Muscle of back (tissue), 13 donors: ENCODE data around the gene CEP135. TPM values are rescaled to one million over a fixed set of nuclear protein-coding genes. Genes with fewer than 3 reads are reported as not detected.
A peak's percentile ranks its signal among the peaks of the same experiment; 100 is the strongest.
"Not testable (repeated sequence)": the region's sequence is repeated elsewhere in the genome, so short reads cannot be mapped to it uniquely, and the experiment has no call there.

Source experiments
- DNase-seq, 3 donors: peaks; one replicate each; pipeline versions ENCODE4 v3.0.0 to v3.0.0-alpha.2; 2013
- long read RNA-seq, 9 donors: transcript quantifications; one replicate each; lab custom pipeline, GENCODE V29; 2026
- polyA plus RNA-seq, 10 donors: library from polyadenylated mRNA; unstranded; fragments of 120-200 nt; gene quantifications; one replicate each; pipeline ENCODE4 v1.2.1, GENCODE V29; 2013; ENCODE audit not compliant: insufficient read length in 10 of 10

Gene CEP135, protein sequence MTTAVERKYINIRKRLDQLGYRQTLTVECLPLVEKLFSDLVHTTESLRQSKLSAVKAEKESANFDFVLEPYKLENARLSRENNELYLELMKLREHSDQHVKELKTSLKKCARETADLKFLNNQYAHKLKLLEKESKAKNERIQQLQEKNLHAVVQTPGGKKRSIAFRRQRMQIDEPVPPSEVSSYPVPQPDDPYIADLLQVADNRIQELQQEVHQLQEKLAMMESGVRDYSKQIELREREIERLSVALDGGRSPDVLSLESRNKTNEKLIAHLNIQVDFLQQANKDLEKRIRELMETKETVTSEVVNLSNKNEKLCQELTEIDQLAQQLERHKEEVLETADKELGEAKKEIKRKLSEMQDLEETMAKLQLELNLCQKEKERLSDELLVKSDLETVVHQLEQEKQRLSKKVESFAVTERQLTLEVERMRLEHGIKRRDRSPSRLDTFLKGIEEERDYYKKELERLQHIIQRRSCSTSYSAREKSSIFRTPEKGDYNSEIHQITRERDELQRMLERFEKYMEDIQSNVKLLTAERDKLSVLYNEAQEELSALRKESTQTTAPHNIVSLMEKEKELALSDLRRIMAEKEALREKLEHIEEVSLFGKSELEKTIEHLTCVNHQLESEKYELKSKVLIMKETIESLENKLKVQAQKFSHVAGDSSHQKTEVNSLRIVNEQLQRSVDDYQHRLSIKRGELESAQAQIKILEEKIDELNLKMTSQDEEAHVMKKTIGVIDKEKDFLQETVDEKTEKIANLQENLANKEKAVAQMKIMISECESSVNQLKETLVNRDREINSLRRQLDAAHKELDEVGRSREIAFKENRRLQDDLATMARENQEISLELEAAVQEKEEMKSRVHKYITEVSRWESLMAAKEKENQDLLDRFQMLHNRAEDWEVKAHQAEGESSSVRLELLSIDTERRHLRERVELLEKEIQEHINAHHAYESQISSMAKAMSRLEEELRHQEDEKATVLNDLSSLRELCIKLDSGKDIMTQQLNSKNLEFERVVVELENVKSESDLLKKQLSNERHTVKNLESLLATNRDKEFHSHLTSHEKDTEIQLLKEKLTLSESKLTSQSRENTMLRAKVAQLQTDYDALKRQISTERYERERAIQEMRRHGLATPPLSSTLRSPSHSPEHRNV
- polyA plus RNA-seq = 1 to 10 TPM; 4.0 to 8.9 (median 6.5) TPM
- long read RNA-seq, donor 1 = 0 reads
- long read RNA-seq, donor 2 = 0 reads
- long read RNA-seq, donor 3 = 0 reads
- long read RNA-seq, donor 4 = 0 reads
- long read RNA-seq, donor 5, partial matches to known transcripts = 0 of 1 reads
- long read RNA-seq, donor 5, other reads (novel, unspliced or antisense) = 0 of 1 reads
- long read RNA-seq, donor 6 = 0 reads
- long read RNA-seq, donor 7 = 0 reads
- long read RNA-seq, donor 8 = 0 reads
- long read RNA-seq, donor 9 = 0 reads

DNA sequence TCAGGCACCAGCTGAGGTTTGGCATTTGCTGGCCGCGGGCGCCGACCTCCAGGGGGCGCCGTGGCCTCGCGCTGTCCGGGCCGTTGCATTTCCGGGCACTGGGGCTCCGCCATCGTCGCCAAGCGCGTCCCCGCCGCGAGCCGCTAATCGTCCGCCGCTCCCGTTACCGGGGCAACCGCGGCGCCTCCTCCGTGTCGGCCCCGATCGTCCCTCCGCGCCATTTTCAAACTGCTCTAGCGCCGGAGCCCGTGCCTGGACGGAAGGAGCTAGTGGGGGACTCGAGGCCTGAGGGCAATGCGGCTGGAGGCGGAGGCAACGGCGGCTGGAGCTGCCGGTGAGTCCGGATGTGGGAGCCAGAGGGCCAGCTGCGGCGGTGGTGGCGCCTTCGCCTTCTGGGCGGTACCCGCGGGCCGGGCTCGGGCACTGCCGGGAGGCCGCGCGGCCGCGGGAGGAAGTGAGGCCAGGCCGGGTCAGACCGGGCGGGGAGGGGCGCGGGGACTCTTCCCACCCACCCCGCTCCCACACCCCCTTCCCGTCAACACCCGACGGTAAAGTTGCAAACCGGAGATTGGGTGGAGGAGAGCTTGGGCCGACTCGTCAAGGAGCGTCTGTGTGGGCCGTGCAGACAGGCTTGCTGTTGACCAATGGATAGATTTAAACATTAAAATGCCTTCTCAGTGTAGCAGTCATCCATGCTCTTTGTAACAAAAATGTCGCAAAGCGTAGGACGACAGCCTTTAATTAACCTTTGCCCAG, at the start of gene CEP135:
CEP135 (plus strand) TSS at position 220 of the 756 bp plus-strand sequence. CDS start 3,186 bp downstream, outside the sequence.
- DNase-seq = peak; percentile 94 to 98 (median 96)

DNA sequence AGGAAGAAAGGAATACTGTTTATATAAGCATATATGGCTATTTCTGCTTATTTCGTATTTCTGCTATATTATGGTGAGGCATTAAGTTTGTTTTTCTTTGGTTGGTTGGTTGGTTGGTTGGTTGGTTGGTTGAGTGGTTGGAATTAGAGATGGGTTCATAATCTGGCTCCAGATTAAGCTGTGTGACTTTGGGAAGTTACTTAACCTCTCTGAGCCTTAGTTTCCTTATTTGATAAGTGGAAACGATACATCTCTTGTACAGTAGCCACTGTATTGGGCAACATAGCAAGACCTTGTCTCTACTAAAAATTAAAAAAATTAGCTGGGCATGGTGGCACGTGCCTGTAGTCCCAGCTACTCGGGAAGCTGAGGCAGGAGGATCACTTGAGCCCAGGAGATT, 46.1 kb upstream of the CEP135 start:
- DNase-seq = no peak

DNA sequence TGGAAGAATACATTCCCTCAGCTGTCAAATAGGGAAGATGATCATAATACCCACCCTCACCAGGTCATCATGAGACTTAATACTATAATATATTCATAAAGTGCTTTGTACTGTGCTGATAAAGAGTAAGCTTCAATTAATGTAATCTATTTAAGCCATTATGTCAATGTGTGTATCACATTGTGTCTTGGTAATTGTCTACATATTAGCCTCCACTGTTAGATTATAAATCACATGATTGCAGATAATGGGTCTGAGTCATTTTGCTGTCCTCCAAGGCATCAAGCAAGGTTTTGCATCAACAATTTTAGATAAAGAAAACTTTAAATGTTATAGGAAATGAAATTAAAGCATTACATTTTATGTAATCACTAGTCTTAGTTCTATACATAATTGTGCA, 45.2 kb upstream of the CEP135 start:
- DNase-seq = no peak

DNA sequence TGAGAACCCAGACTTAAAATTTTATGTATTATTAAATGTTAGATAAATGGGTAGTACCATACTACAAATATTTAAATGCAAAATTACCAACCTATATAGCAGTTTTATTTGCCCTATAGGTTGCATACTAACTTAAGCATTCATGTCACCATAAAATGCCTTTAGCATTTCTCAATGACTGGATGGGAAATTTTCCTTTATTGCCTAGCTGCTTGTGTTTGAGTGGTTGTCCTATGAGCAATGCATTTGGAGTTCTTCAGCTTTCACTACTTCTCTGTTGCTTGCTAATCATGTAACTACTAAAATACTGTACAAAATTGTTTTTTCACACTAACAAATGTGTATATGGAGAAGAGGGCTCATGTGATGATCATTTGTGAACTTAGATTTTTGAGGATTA, 44.2 kb upstream of the CEP135 start:
- DNase-seq = no peak

DNA sequence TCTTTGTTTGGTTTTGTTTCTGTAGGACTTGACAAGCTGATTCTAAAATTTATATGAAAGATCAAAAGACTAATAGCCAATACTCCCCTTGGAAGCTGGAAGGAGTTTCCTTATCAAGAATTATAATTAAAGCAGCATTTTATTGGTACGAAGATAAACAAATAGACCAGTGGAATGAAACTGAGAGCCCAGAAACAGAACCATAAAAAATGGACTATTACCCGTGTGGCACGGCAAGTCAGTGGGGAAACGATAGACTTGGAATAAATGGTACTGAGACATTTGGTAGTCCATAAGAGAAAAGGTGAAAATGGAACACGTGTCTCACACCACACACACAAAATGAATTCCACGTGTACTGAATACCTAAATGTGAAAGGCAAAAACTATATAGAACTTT, 42.4 kb upstream of the CEP135 start:
- DNase-seq = no peak

DNA sequence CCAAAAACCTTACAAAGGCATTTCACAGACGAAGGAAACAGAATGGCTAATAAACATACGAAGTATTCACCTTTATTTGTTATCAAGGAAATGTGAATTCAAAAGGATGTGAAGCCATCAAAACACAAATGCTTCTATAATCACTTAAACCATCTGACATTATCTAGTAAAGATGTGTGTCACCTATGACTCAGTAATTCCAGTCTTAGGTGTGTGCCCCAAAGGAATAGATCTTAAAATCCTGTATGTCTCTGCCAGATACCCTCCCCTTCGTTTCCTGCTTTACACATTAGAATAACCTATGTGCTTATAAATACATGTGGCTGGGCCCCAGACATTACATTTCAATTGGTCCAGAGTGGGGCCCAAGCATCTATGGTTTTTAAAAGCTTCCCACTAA, 41.8 kb upstream of the CEP135 start:
- DNase-seq = no peak

DNA sequence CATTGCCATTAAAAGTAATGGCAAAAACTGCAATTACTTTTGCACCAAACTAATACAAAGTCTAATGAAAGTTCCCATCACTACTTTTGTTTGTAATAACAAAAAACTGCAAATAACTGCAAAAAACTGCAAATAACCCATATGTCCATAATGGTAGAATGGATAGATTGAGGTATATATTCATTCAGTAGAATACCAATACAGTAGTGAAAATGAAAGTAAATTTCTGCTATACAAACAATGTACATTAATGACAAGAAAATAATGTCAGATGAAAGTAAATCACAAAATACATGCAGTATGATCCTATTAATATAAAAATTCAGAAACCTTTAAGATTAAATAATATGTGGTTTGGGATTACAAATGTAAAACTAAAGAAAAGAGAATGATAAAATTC, 41.3 kb upstream of the CEP135 start:
- no peak for DNase-seq

DNA sequence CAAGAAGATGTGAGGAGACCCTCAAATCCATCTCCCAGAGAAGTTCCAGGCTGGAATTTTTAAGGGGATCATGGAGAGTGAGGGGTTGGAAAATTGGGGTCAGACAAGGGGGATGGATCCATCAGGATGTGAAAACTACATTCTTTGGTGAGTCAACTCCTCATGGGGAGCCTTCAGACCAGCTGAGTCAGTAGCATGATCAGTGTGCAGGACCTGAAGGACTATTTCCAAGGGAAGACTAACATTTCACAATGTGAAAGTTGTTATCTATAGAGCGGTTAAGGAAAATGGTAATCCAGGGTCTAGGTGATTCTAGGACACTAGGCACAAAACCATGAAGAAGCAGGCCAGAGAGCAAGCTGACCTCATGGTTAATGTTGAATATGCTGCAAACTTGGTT, 38.6 kb upstream of the CEP135 start:
- no peak for DNase-seq

DNA sequence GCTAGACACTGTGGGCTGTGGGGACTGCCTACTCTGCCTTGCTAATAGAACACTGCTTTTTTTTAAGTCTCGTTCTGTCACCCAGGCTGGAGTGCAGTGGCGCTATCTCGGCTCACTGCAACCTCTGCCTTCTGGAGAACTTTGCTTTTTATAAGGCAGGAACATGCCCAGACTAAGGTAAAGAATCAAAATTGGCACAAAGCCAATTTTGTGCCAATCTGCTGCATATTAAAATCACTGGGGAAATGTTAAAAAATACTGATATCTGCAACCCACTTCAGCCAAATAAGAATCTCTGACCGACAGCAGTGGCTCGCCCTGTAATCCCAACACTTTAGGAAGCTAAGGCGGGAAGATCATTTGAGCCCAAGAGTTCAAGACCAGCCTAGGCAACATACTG, 36.5 kb upstream of the CEP135 start:
- DNase-seq = no peak

DNA sequence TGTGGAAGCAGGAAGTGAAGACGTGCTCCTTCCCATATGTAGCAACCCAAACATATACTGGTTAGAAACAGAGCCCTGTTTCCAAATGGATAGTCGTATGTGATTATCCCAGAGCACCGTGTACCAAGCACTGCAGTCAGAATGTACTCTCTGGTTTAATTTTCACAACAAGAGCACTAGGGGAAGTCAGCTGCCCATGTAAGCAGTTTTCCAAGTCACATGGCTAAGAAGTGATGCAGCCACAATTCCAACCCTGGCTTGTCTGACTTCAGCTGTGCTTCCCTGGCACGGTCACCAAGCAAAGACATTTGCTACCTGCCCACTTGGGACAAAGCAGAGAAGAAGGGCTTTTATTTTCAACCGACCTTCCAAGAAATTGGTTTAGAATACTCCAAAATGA, 28.2 kb upstream of the CEP135 start:
- DNase-seq = peak; percentile 6 to 22 (median 14)

DNA sequence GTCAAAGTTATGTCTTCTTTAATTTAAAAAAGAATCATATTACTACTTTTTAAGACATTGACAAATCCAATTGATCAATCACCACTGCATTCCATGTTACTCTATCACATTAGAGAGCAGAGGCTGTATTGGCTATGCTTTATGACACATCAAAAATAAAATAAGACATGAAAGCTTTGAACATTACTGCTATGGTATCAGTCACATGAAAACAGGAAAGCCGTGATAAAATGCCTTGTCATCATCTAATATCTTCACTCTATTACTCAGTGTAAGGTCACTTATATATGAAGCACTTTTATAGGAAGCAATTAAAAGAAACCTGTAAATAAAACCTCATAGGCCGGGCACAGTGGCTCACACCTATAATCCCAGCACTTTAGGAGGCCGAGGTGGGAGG, 27.7 kb upstream of the CEP135 start:
- DNase-seq = no peak

DNA sequence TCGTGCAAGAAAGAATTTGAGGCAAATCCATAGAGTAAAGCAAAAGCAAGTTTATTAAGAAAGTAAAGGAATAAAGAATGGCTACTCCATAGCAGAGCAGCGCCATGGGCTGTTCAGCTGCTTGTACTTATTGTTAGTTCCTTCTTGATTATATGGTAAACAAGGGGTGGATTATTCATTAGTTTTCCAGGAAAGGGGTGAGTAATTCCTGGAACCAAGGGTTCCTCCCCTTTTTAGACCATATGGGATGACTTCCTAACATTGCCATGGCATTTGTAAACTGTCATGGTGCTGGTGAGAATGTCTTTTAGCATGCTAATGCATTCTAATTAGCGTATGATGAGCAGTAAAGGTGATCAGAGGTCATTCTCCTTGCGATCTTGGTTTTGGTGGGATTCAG, 23.5 kb upstream of the CEP135 start:
- DNase-seq = no peak

DNA sequence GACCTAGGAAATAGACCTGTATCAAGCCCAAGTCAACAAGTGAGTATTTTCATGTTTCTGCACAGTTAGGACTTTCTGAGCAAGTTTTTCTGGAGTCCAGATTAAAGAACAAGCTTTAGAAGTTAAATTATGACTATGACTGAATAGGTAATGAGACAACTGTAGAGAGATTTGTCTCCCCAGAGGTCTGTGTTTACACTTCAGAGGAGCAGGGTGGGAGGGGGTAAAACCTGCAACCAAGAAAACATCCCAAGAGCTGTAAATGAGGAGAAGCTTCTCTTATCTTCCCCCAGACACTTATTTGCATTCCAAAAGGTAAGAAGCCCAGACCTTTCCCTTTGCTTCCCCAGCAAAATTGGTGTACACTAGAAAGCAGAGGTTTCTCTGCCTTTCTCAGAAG, 22.1 kb upstream of the CEP135 start:
- no peak for DNase-seq

DNA sequence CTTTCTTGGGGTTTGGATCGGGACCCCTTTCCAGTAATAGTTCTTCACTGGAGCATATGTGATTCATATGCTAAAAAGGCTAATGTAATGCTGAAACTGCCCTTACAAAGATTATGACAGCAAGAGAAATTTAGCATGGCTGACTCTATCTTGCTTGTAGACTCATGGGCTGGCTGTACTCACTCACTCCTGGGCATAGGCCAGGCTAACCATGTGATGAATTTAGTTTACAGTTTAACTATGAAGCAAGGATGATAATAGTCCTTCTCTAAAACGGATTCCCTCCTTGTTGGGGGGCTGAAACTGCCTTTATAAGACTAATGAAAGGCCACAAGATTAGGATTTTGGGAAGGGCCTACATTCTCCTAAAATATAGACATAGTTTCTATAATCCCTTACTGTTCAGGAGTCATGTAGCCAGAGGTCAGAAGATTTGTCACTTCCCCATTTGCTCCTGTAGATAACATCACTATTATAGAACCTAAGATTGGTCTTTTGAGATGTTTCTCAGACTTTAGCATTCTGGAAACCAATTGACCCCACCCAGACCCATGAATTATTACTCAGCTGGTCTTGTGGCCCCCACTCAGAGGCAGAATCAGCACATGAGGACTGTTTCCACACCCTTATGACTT, 20.8 kb upstream of the CEP135 start:
- DNase-seq = no peak

DNA sequence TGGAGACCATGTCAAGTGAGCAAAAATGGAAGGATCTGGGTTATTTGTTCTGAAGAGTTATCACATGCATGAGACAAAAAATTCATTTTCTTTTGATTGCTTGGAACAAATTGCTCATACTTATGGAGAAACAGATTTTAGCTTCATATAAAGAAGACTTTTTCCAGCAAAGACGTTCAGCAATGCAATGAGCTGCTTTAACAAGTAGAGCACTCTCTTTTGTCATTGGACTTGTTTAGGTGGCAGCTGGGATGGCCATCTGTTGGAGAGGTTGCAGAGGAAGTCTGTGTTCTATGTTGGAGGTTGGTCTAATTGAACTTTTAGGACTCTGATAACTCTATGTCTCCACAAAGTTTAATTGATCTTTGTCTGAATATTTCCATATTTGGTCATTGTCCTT, 19.9 kb upstream of the CEP135 start:
- DNase-seq = no peak

DNA sequence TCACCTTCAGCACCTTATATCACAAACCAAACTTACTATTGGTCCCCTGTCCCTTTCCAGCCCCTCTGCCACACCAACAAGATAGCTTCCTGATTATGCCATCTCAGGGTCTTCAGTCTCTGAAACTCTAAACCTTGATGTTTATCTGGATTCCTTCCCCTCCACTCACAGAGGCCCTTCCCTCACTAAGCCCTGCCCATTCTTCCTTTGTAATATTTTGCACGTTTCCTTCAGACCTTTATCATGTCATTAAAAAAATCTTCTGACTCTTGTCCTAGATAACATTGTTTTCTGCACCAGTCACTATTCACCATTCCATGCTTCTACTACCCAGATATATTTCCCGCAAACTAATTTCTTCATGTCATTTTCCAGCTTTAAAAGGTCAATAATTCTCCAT, 17.7 kb upstream of the CEP135 start:
- DNase-seq = no peak

DNA sequence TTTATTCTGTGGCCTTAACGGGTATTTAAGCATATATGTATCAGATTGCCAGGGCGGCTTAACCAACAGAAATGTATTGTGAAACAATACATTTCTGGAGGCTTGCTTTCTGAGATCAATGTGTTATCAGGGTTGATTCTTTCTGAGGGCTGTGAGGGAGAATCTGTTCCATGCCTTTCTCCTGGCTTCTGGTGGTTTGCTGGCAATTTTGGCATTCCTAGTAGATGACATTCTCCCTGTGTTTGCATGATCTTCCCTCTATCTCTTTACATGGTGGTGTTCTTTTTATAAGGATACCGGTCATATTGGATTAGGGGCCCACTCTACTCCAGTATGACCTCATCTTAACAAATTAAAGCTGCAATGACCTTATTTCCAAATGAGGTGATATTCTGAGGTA, 16.9 kb upstream of the CEP135 start:
- peak in 1 of 3 donors; percentile 43 for DNase-seq

DNA sequence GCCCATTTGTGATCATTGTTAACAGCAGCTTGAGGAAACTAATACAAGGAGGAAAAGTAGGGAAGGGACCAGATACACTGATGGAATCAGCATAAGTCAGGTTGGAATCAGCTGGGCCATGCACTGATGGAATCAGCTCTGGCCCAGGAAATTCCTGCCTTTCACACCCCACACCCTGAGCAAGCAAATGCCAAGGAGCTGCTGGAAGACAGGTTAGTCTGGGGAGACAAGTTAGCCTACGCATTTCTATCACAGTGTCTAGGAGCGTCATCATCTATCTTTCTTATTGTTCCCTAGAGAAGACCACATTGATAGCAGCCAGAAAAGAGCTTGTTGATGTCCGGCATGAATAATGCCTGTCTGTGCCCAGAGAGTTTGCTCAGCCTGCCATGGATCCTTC, 16.2 kb upstream of the CEP135 start:
- no peak for DNase-seq

DNA sequence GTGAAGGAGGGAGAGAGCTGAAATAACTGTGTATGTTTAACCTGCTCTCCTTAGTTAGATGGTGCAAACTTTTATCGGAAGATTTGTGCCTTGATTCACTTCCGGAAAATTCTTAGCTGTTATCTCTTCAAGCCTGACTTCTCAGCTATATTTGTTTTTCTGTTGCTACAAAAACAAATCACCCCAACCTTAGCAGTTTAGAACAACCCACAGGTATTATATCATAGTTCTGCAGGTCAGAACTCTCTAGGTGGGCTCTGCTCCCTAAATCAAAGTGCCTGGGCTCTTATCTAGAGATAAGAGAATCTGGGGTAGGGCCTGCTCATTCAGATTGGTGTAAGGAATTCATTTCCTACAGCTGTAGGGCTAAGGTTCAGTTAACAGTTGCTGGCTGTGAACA, 15.1 kb upstream of the CEP135 start:
- no peak for DNase-seq

DNA sequence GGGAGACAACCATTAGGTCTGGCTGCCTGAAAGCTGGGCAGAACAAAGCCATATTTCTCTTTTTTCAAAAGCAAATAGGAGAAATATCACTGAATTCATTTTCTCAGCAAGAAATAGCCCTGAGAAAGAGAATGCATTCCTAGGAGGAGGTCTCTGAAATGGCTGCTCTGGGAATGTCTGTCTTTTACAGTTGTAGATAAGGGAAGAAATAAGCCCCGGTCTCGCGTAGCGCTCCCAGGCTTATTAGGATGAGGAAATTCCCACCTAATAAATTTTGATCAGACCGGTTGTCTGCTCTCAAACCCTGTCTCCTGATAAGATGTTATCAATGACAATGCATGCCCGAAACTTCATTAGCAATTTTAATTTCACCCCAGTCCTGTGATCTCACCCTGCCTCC, 12.8 kb upstream of the CEP135 start:
- DNase-seq = not testable (repeated sequence)

DNA sequence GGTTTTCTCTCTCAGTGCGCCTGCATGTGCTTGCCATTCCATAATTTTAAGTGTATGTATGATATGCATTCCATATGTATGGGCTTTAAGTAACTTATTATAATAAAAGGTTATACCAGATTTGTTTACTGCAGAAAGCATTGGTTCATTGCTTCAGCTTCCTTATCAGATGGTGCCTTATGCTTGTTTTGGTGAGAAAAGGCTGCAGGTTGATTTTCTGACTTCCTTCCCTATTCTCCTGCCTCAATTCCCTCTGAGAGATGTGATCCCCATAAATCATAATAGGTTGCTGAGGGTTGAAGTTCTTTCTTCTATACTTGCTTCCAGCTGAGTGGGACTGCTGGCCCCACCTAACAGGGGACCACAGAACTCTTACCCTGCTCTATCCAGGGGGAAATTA, 10.3 kb upstream of the CEP135 start:
- DNase-seq = no peak
